Measurements from ENCODE around the gene UBA7. TPM values are rescaled to one million over a fixed set of nuclear protein-coding genes. Genes with fewer than 3 reads are reported as not detected.

UBA7 gene
- total and polyA plus RNA-seq, 2 donors: 37.7 to 39.6 TPM

DNA sequence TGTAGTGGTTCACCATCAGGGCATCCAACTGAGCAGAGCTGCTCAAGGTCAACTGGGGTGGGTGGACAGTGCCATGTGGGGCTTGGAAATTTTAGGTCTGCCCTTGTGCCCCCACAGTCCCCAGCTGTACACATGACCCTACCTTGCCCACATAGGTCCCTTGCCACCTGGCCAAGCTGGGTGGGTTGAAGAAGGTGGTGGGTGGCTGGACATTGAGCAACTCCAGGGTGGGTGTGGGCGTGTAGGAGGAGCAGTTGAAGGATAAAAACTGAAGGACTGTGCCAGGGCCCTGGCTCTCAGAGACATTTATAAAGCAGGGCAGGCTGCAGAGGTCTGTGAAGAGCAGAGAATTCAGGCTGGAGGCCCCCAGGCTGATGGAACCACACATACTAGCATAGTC is 14.6 kb downstream of the UBA7 start:
- H3K36me3 ChIP-seq (ENCODE audit: insufficient read depth): no peaks in the 10 kb centered on the region
- H3K27ac ChIP-seq (ENCODE audit: low read depth): no peak overlapping the region
- no peaks in the 10 kb centered on the region for H3K4me1 ChIP-seq (ENCODE audit: insufficient read depth)
- H3K4me3 ChIP-seq (ENCODE audit: low read depth, low read length): no peak overlapping the region
- 74% methylated on average over 1 of the region's 1 CpG for WGBS
- DNase-seq (ENCODE audit: extremely low spot score): no peak

DNA sequence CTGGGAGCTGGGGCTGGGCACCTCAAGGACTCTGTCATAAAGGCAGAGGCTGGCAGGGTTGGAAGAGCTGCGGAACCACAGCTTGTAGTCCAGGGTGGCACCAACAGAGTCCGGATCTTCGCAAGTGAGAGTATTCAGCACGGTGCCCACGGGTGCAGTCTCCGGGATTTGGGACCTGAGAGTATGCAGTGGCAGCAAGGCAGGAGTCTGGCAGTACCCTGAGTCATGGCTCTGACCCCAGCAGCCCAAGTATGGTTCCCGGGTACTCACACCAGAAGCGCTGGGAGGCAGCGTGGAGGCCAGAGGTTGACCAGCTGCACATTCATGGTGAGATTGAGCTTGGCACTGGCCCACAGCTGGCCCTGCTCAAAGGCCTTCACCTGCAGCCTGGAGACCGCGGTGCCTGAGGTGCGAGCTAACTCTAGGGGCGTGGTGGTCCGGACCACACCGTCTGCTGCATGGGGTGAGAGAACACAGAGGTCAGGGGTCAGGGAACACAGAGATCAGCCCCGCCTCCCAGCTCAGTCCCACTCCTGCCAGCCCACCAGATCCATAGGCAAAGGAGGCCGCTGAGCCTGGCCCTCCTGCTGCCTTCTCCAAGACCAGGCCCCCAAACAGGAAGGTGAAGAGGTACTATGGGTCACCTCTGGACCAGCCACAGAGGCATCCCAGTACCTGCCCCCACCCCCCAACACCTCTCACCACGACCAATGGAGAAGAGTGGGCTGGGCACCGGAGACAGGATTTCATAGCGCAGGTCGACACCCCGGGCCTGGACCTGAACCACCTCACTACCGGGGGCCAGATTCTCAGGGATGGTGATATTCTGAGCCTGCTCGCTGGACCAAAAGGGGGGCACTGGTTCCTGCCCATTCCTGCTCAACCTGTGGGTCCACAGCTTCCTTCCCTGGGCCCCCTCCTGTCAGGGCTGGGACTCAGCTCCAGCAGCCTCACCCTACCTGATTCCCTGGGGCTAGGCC is 18.5 kb downstream of the UBA7 start:
- WGBS: 82% methylated on average over 24 of the region's 24 CpGs
- Histone ChIP-seq H3K27ac (ENCODE audit: low read depth) (no peak overlapping the region), H3K4me3 (ENCODE audit: low read depth, low read length) (no peak overlapping the region), H3K4me1 (ENCODE audit: insufficient read depth) (no peaks in the 10 kb centered on the region), H3K36me3 (ENCODE audit: insufficient read depth) (no peaks in the 10 kb centered on the region)
- no peak for DNase-seq (ENCODE audit: extremely low spot score)

DNA sequence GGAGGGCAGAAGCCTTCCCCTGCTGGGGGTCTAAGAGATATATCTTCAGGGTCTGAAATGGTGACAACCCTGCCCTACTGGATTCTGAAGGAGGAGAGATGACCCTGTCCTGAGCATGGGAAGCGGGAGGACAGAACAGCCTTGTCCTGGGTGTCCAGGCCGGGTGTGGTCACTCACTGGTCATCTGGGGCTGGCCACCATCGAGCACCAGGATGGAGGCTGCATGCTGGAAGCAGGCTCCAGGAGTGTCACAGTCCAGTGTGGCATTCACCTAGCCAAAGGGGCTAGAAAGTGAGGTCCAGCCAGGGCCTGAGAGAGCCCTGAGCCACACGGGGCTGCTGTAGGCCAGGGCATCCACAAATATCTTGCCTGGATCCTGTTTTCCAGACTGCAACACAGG is 19.3 kb downstream of the UBA7 start:
- 86% methylated on average over 4 of the region's 4 CpGs for WGBS
- H3K4me1 ChIP-seq (ENCODE audit: insufficient read depth): no peaks in the 10 kb centered on the region
- no peaks in the 10 kb centered on the region for H3K36me3 ChIP-seq (ENCODE audit: insufficient read depth)
- no peak for DNase-seq (ENCODE audit: extremely low spot score)
- H3K4me3 ChIP-seq (ENCODE audit: low read depth, low read length): no peak overlapping the region
- no peak overlapping the region for H3K27ac ChIP-seq (ENCODE audit: low read depth)

- no peak for DNase-seq (ENCODE audit: extremely low spot score)
- WGBS: 93% methylated on average over 13 of the region's 13 CpGs
- Histone ChIP-seq H3K36me3 (ENCODE audit: insufficient read depth) (no peaks in the 10 kb centered on the region), H3K4me3 (ENCODE audit: low read depth, low read length) (no peak overlapping the region), H3K4me1 (ENCODE audit: insufficient read depth) (no peaks in the 10 kb centered on the region), H3K27ac (ENCODE audit: low read depth) (no peak overlapping the region)
Measured at GRCh38 chr3:49793486-49794085, 20.2 kb downstream of the UBA7 start.

DNA sequence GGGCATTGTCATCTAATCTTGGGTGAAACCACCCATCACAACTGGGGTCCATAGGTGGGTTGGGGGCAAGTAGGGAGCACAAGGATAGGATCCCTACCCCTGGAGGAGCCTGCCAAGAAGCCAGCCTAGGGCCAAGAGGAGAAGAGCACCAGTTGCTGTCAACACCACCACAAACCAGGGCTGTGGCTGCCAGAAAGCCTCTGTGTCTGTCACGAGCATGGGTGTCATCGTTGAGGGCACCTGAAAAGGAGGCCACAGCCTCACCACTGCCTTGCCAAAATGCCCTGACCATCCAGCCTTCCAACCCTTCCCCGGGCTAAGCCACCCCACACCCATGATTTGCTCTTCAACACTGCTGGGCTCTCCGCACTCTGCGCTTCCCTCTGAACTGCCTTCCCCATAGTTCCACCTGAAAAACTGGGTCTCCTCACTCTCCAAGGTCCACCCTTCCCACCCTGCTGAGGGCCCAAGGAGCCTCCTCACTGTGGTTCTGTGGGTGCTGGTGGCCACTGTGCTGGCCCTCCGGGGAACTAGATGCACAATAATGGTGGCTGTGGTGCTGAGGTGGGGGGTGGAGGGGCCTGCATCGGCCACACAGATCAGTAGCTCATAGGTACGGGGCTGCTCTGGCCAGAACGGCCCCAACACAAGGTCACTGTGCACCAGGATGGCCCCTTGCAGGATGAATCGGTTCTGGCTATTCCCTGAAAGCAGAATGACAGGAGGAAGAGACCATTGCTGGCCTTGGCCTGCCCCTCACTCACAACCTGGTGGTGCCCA is 21.2 kb downstream of the UBA7 start:
- Histone ChIP-seq H3K4me3 (ENCODE audit: low read depth, low read length) (no peak overlapping the region), H3K4me1 (ENCODE audit: insufficient read depth) (no peaks in the 10 kb centered on the region), H3K36me3 (ENCODE audit: insufficient read depth) (no peaks in the 10 kb centered on the region), H3K27ac (ENCODE audit: low read depth) (no peak overlapping the region)
- DNase-seq (ENCODE audit: extremely low spot score): no peak
- 92% methylated on average over 10 of the region's 10 CpGs for WGBS

GRCh38 chr3:49791571-49791970 is 22.2 kb downstream of the UBA7 start:
- no peaks in the 10 kb centered on the region for H3K4me1 ChIP-seq (ENCODE audit: insufficient read depth)
- WGBS: 91% methylated on average over 4 of the region's 4 CpGs
- no peak overlapping the region for H3K4me3 ChIP-seq (ENCODE audit: low read depth, low read length)
- no peak for DNase-seq (ENCODE audit: extremely low spot score)
- no peak overlapping the region for H3K27ac ChIP-seq (ENCODE audit: low read depth)
- no peaks in the 10 kb centered on the region for H3K36me3 ChIP-seq (ENCODE audit: insufficient read depth)

DNA sequence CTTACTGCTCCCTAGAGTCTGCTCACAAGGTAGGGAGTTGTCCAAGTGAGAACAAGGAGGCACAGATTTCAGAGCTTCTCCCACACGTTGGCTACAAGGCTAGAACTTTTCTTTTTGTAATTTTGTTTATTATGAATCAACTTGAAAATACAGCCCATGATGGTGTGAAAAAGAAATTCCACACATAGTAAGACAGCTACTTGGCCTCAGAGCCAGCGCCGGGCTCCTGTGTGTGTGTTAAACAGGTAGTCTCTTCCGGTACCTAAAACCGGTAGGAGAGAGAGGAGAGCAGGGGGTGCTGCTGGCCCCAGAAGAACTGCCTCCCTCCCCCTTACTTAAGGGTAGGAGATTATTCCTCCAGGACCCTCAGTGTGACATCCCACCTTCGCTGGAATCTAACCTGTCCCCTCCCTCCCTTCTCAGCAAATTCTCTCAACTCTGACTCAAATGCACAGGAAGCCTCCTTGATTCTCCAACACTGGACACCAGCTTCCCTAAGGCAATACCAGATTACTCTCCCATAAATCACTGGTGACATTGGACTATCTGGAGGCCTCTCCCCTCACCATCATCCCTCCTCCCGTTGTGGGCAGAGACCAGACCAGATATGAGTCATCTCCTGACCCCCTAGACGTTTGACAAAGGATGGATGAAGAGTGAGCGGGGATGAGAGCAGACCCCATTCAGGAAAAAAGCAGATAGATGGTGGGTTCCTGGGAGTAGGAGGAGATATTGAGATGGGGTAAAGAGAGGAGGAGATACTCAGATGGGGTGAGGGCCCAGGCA is 22.9 kb downstream of the UBA7 start:
- Histone ChIP-seq H3K36me3 (ENCODE audit: insufficient read depth) (no peaks in the 10 kb centered on the region), H3K27ac (ENCODE audit: low read depth) (no peak overlapping the region), H3K4me1 (ENCODE audit: insufficient read depth) (no peaks in the 10 kb centered on the region), H3K4me3 (ENCODE audit: low read depth, low read length) (no peak overlapping the region)
- DNase-seq (ENCODE audit: extremely low spot score): no peak
- 57% methylated on average over 9 of the region's 9 CpGs for WGBS

GRCh38 chr3:49788056-49788455 is 25.7 kb downstream of the UBA7 start:
- 97% methylated on average over 2 of the region's 2 CpGs for whole genome bisulfite sequencing
- no peak overlapping the region for H3K27ac ChIP-seq (ENCODE audit: low read depth)
- no peaks in the 10 kb centered on the region for H3K4me1 ChIP-seq (ENCODE audit: insufficient read depth)
- no peaks in the 10 kb centered on the region for H3K36me3 ChIP-seq (ENCODE audit: insufficient read depth)
- DNase-seq (ENCODE audit: extremely low spot score): no peak
- H3K4me3 ChIP-seq (ENCODE audit: low read depth, low read length): no peak overlapping the region

DNA sequence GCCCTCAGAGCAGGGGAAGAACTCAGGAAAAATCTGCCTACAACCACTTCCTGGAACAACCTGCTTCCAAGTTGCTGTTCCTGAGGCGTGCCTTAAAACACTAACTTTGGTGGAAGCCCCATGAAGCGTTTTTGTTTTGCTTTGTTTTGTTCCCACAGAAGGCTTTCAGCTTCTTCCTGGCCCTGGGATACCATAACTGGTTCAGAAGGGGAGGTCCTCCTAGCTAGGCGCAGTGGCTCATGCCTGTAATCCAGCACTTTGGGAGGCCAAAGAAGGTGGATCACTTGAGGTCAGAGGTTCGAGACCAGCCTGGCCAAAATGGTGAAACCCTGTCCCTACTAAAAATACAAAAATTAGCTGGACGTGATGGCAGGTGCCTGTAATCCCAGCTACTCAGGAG is 26.2 kb downstream of the UBA7 start:
- no peaks in the 10 kb centered on the region for H3K36me3 ChIP-seq (ENCODE audit: insufficient read depth)
- H3K4me1 ChIP-seq (ENCODE audit: insufficient read depth): no peaks in the 10 kb centered on the region
- no peak overlapping the region for H3K4me3 ChIP-seq (ENCODE audit: low read depth, low read length)
- DNase-seq (ENCODE audit: extremely low spot score): no peak
- WGBS: 89% methylated on average over 5 of the region's 5 CpGs
- no peak overlapping the region for H3K27ac ChIP-seq (ENCODE audit: low read depth)

GRCh38 chr3:49787182-49787464 is 26.6 kb downstream of the UBA7 start:
- H3K36me3 ChIP-seq (ENCODE audit: insufficient read depth): no peaks in the 10 kb centered on the region
- no peak for DNase-seq (ENCODE audit: extremely low spot score)
- H3K4me3 ChIP-seq (ENCODE audit: low read depth, low read length): no peak overlapping the region
- 74% methylated on average over 3 of the region's 3 CpGs for WGBS
- H3K27ac ChIP-seq (ENCODE audit: low read depth): peak overlapping the region; percentile 91
- no peaks in the 10 kb centered on the region for H3K4me1 ChIP-seq (ENCODE audit: insufficient read depth)

DNA sequence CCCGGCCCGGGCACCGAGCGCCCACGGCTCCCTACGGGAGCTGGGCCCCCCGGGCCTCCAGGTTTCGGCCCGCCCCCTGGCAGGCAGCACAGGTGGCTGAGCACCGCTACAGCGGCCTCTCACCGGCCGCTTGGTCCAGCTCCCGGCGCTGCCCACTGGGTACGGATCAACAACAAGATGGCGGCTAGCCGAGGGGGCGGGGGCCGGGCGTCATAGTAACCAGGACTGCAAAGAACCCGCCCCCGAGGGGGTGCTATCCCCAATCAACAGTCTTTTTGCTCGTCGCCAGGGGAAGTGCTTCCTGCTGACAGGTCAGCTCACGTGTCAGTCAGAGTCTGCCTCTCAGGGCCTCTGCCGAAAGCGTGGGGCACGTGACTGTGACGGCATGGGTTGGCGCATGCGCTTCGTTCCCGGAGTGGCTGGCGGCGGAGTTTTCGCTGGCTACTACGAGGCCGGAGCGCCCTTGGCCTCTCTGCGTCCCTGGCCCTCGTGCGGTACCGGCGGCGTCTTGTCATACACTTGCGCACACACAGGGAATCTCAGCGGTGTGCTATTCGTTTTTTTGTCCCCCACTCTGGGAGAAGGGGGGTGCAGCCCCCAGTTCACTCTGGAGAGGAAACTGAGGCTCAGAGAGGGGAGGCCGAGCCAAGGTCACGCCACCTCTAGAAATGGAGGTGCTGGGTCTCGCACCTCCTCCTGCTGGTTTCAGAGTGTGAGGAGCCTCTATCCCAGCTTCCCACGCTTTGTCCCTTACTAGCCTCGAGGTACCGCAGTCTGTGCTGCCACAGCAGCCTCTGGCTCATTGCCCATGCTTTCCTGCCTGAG is 27.2 kb downstream of the UBA7 start, which contains the start of gene IP6K1:
IP6K1 (minus strand) TSS at position 186 of the 825 bp plus-strand sequence. CDS start 38,502 bp downstream, outside the sequence.
- Histone ChIP-seq H3K27ac (ENCODE audit: low read depth) (peak within 1 kb of the TSS; percentile 91), H3K36me3 (ENCODE audit: insufficient read depth) (no peaks in the 10 kb centered on the region), H3K4me1 (ENCODE audit: insufficient read depth) (no peaks in the 10 kb centered on the region), H3K4me3 (ENCODE audit: low read depth, low read length) (peak within 1 kb of the TSS; percentile 95)
- WGBS: 6% methylated on average over 55 of the region's 55 CpGs
- peak; percentile 98 for DNase-seq (ENCODE audit: extremely low spot score)

DNA sequence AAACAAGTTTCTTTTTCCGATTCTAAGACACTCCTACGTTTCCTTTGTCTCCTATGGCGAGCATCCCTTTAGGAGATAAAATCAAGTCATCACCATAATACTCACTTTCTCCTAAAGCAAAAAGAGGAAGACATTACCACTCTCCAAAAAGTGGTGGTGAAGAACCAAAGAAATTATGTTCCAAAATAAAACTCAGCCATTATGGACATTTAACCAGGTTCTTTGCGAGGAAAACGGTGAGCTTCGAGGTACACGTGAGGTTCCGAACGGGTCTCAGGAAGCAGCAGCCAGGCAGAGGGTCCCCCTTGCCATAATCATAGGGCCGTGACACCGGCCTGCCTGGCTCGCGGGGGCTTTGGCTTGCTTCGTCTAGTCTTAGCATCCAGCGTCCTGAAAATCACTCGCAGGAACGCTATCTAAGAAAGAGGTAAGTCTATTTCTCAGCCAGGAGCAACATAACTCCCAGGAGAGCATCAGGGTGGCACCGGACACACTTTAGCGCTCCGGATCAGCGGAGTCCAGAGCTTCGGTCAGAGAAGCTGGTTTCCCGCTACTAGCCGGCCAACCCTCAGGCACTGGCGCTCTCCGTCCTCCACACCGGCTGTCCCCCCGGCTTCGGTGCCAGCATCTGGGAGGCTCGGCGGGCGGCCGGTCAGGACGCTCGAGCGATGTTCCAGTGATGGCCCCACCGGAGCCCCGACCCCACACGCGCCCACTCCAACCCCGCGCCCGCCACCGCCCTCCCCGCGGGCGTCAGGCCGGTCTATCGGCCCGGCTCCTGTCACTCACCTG is 28.0 kb downstream of the UBA7 start:
- DNase-seq (ENCODE audit: extremely low spot score): no peak
- no peaks in the 10 kb centered on the region for H3K4me1 ChIP-seq (ENCODE audit: insufficient read depth)
- 2% methylated on average over 50 of the region's 50 CpGs for WGBS
- no peaks in the 10 kb centered on the region for H3K36me3 ChIP-seq (ENCODE audit: insufficient read depth)
- H3K4me3 ChIP-seq (ENCODE audit: low read depth, low read length): peak overlapping the region; percentile 95
- H3K27ac ChIP-seq (ENCODE audit: low read depth): peak overlapping the region; percentile 88

Measured in urinary bladder (tissue), 4 donors.